ENCODE measurements around the gene ELAVL4. TPM values are rescaled to one million over a fixed set of nuclear protein-coding genes. Genes with fewer than 3 reads are reported as not detected.
A peak's percentile ranks its signal among the peaks of the same experiment; 100 is the strongest.

Gene ELAVL4
- total and polyA plus RNA-seq, 4 donors: 0.02 to 0.51 TPM; not detected in 2

DNA sequence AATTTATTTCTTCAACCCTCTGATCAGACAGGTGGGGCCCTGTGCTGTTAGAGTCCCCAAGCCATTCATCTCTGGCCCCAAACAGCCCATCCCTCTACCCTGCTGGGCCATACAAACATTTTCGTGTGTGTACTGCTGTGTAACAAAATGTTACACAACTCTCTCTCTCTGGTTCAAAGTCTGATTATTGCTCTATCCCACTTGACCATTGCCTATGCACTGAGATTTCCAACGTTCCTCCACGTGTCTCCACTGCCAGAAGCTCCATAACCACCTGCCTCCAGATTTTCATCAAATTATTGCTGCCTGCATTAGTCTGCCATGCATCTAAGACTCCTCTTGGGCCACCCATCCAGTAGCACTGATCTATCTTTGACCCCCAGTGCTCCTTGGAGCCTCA is 104.8 kb downstream of the ELAVL4 start:
- Histone ChIP-seq H3K36me3 (ENCODE audit: control insufficient read depth in 4 of 4, insufficient read depth in 3 of 4, low read depth in 1 of 4, low read length in 3 of 4) (no peaks in the 10 kb centered on the region), H3K9me3 (ENCODE audit: control insufficient read depth in 4 of 4, low read length in 3 of 4) (no peaks in the 10 kb centered on the region), H3K4me3 (ENCODE audit: low read depth in 1 of 3, low read length in 3 of 3) (no peak overlapping the region), H3K9ac (ENCODE audit: low read depth in 1 of 2, low read length in 2 of 2) (no peak overlapping the region), H3K27ac (ENCODE audit: low read depth in 1 of 2, low read length in 2 of 2) (peak overlapping the region in 1 of 2 donors; percentile 6), H3K4me1 (ENCODE audit: control insufficient read depth in 4 of 4, insufficient read depth in 4 of 4, low read length in 3 of 4) (peaks cover 0 to 18% (median 7%) of the 10 kb centered on the region in 4 donors), H3K27me3 (ENCODE audit: control insufficient read depth in 4 of 4, insufficient read depth in 4 of 4, low read length in 3 of 4) (no peaks in the 10 kb centered on the region)
- 21% methylated on average over 3 of the region's 3 CpGs for WGBS
- TF ChIP-seq MAX (IDR thresholded peaks at IDR 0.05) (no peak), ZBTB33 (IDR thresholded peaks at IDR 0.05) (peak; percentile 24), HNF4G (IDR thresholded peaks at IDR 0.05) (peak; percentile 49), NR2F2 (IDR thresholded peaks at IDR 0.05) (no peak), YY1 (IDR thresholded peaks at IDR 0.05) (no peak), RAD21 (IDR thresholded peaks at IDR 0.05) (peak in 1 of 2 donors; percentile 31), SP1 (IDR thresholded peaks at IDR 0.05) (peak; percentile 39), EGR1 (IDR thresholded peaks at IDR 0.05; ENCODE audit: low read depth in 2 of 2) (no peak), TAF1 (conservative IDR thresholded peaks at IDR 0.05) (no peak), ATF3 (IDR thresholded peaks at IDR 0.05) (no peak), RXRA (IDR thresholded peaks at IDR 0.05) (peak in 1 of 2 donors; percentile 65), GABPA (IDR thresholded peaks at IDR 0.05 in 1 of 2, conservative IDR thresholded peaks at IDR 0.05 in 1 of 2) (no peak), FOXA1 (IDR thresholded peaks at IDR 0.05) (no peak), JUND (IDR thresholded peaks at IDR 0.05) (peak in 1 of 2 donors; percentile 39), FOXA2 (IDR thresholded peaks at IDR 0.05) (peak; percentile 44), HNF4A (conservative IDR thresholded peaks at IDR 0.05) (peak; percentile 83 to 88), CTCF (IDR thresholded peaks at IDR 0.05; ENCODE audit: low read depth, low read length, missing input control) (no peak)
- TF ChIP-seq, protein P1, sequence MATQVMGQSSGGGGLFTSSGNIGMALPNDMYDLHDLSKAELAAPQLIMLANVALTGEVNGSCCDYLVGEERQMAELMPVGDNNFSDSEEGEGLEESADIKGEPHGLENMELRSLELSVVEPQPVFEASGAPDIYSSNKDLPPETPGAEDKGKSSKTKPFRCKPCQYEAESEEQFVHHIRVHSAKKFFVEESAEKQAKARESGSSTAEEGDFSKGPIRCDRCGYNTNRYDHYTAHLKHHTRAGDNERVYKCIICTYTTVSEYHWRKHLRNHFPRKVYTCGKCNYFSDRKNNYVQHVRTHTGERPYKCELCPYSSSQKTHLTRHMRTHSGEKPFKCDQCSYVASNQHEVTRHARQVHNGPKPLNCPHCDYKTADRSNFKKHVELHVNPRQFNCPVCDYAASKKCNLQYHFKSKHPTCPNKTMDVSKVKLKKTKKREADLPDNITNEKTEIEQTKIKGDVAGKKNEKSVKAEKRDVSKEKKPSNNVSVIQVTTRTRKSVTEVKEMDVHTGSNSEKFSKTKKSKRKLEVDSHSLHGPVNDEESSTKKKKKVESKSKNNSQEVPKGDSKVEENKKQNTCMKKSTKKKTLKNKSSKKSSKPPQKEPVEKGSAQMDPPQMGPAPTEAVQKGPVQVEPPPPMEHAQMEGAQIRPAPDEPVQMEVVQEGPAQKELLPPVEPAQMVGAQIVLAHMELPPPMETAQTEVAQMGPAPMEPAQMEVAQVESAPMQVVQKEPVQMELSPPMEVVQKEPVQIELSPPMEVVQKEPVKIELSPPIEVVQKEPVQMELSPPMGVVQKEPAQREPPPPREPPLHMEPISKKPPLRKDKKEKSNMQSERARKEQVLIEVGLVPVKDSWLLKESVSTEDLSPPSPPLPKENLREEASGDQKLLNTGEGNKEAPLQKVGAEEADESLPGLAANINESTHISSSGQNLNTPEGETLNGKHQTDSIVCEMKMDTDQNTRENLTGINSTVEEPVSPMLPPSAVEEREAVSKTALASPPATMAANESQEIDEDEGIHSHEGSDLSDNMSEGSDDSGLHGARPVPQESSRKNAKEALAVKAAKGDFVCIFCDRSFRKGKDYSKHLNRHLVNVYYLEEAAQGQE (IDR thresholded peaks at IDR 0.05): peak; percentile 32
- no peak for DNase-seq (ENCODE audit: low spot score)
